Brain microvascular endothelial cell (primary cell): ENCODE data around the gene EFR3B.
"Not testable (repeated sequence)": the region's sequence is repeated elsewhere in the genome, so short reads cannot be mapped to it uniquely, and the experiment has no call there.

Experiments used
- DNase-seq: peaks from one replicate; pipeline ENCODE4 v3.0.0-alpha.2; 2020
- H3K27ac ChIP-seq: fragments of 250-450 bp; sonication (Bioruptor Pico); 2 replicates; pipeline ENCODE4 v1.5.1; 2020; ENCODE audit warnings: mild to moderate bottlenecking, moderate library complexity
- H3K27me3 ChIP-seq: fragments of 250-450 bp; sonication (Bioruptor Pico); replicated peaks from 2 replicates; pipeline ENCODE4 v1.5.1; 2020; ENCODE audit warnings: mild to moderate bottlenecking
- H3K36me3 ChIP-seq: fragments of 250-450 bp; sonication (Bioruptor Pico); replicated peaks from 2 replicates; pipeline ENCODE4 v1.5.1; 2020; ENCODE audit warnings: mild to moderate bottlenecking
- H3K4me3 ChIP-seq: 2 replicates; pipeline ENCODE4 v1.5.1; 2011; ENCODE audit warnings: low read depth, mild to moderate bottlenecking, control low read depth, low read length, moderate library complexity
- CTCF ChIP-seq: IDR thresholded peaks from 2 replicates; pipeline ENCODE4 v1.5.1; 2011; ENCODE audit warnings: low read depth, mild to moderate bottlenecking, moderate library complexity, low read length, control low read depth, inconsistent platforms; ENCODE audit errors: missing control alignments
- in situ Hi-C: cut with HindIII; loops from 2 replicates; pipeline ENCODE4 v1.10.0; 2017; ENCODE audit warnings: low sequenced_read_pairs, low pct_ligation_motif_present

Gene EFR3B

GRCh38 chr2:25155401-25155800, 113.5 kb downstream of the EFR3B start:
- no peak overlapping the region for H3K27ac ChIP-seq
- no peaks in the 10 kb centered on the region for H3K36me3 ChIP-seq
- no peak for DNase-seq
- no peak overlapping the region for H3K4me3 ChIP-seq
- no peak for TF ChIP-seq CTCF
- in situ Hi-C loops, result no loop called here
- no peaks in the 10 kb centered on the region for H3K27me3 ChIP-seq

- Histone ChIP-seq H3K27me3 (no peaks in the 10 kb centered on the region), H3K27ac (no peak overlapping the region), H3K4me3 (no peak overlapping the region), H3K36me3 (no peaks in the 10 kb centered on the region)
- in situ Hi-C loops, result no loop called here
- TF ChIP-seq CTCF, result no peak
- no peak for DNase-seq
These were observed 116.4 kb downstream of the EFR3B start for GRCh38 chr2:25158096-25158852.

- no peak for TF ChIP-seq CTCF
- Histone ChIP-seq H3K27ac (no peak overlapping the region), H3K36me3 (no peaks in the 10 kb centered on the region), H3K4me3 (no peak overlapping the region), H3K27me3 (peaks cover 7% of the 10 kb centered on the region)
- no peak for DNase-seq
- in situ Hi-C loops, result no loop called here
These were observed 118.1 kb downstream of the EFR3B start for GRCh38 chr2:25159949-25160348.

GRCh38 chr2:25160376-25160775, 118.5 kb downstream of the EFR3B start:
- Histone ChIP-seq H3K27ac (no peak overlapping the region), H3K36me3 (no peaks in the 10 kb centered on the region), H3K4me3 (no peak overlapping the region), H3K27me3 (peaks cover 10% of the 10 kb centered on the region)
- in situ Hi-C loops, result no loop called here
- DNase-seq, result no peak
- TF ChIP-seq CTCF, result no peak

GRCh38 chr2:25161055-25161781, 119.3 kb downstream of the EFR3B start:
- DNase-seq, result no peak
- H3K4me3 ChIP-seq, result peak overlapping the region; percentile 27
- H3K36me3 ChIP-seq, result no peaks in the 10 kb centered on the region
- no peak overlapping the region for H3K27ac ChIP-seq
- no peak for TF ChIP-seq CTCF
- in situ Hi-C loops, result no loop called here
- H3K27me3 ChIP-seq, result peaks cover 16% of the 10 kb centered on the region

GRCh38 chr2:25162061-25162460, 120.2 kb downstream of the EFR3B start:
- H3K36me3 ChIP-seq, DNase-seq, H3K27ac ChIP-seq, H3K4me3 ChIP-seq, in situ Hi-C loops: not testable (repeated sequence)
- peaks cover 24% of the 10 kb centered on the region for H3K27me3 ChIP-seq
